ENCODE measurements around the gene TNS4. TPM values are rescaled to one million over a fixed set of nuclear protein-coding genes. Genes with fewer than 3 reads are reported as not detected.

Gene TNS4
- total RNA-seq, 1 donor from 2014 or later: not detected

GRCh38 chr17:40450175-40450574 lies 51.2 kb downstream of the TNS4 start:
- Mint-ChIP-seq H3K27me3 (ENCODE audit: insufficient read depth, low read depth) (peaks cover 2% of the 10 kb centered on the region), H3K36me3 (peaks cover 7% of the 10 kb centered on the region), H3K9me3 (no peaks in the 10 kb centered on the region), H3K4me3 (no peak overlapping the region), H3K4me1 (peaks cover 15% of the 10 kb centered on the region), H3K27ac (no peak overlapping the region)
- Histone ChIP-seq H3K27me3 (no peaks in the 10 kb centered on the region), H4K20me1 (ENCODE audit: low read depth) (no peaks in the 10 kb centered on the region), H3K9me3 (ENCODE audit: low read depth) (no peaks in the 10 kb centered on the region), H3K4me1 (peaks cover 4% of the 10 kb centered on the region), H2AFZ (replicated peaks) (no peak overlapping the region), H3K4me2 (no peak overlapping the region), H3K27ac (no peak overlapping the region), H3K36me3 (no peaks in the 10 kb centered on the region), H3F3A (ENCODE audit: low read depth) (peaks cover 2% of the 10 kb centered on the region), H3K4me3 (no peak overlapping the region), H3K9ac (no peak overlapping the region), H3K79me2 (ENCODE audit: low read depth) (peaks cover 3% of the 10 kb centered on the region)
- DNase-seq (ENCODE audit: low spot score): peak; percentile 49
- TF ChIP-seq EZH2 (IDR thresholded peaks at IDR 0.05): no peak
- TF ChIP-seq, protein P1, sequence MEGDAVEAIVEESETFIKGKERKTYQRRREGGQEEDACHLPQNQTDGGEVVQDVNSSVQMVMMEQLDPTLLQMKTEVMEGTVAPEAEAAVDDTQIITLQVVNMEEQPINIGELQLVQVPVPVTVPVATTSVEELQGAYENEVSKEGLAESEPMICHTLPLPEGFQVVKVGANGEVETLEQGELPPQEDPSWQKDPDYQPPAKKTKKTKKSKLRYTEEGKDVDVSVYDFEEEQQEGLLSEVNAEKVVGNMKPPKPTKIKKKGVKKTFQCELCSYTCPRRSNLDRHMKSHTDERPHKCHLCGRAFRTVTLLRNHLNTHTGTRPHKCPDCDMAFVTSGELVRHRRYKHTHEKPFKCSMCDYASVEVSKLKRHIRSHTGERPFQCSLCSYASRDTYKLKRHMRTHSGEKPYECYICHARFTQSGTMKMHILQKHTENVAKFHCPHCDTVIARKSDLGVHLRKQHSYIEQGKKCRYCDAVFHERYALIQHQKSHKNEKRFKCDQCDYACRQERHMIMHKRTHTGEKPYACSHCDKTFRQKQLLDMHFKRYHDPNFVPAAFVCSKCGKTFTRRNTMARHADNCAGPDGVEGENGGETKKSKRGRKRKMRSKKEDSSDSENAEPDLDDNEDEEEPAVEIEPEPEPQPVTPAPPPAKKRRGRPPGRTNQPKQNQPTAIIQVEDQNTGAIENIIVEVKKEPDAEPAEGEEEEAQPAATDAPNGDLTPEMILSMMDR (IDR thresholded peaks at IDR 0.05): peak; percentile 57

GRCh38 chr17:40448639-40449261 lies 52.7 kb downstream of the TNS4 start:
- Mint-ChIP-seq H3K4me3 (no peak overlapping the region), H3K9me3 (no peaks in the 10 kb centered on the region), H3K27me3 (ENCODE audit: insufficient read depth, low read depth) (peaks cover 7% of the 10 kb centered on the region), H3K36me3 (peaks cover 2% of the 10 kb centered on the region), H3K4me1 (peaks cover 27% of the 10 kb centered on the region), H3K27ac (no peak overlapping the region)
- no peaks in the 10 kb centered on the region for H3K27me3 ChIP-seq
- no peak for DNase-seq (ENCODE audit: low spot score)
- H3F3A ChIP-seq (ENCODE audit: low read depth): peaks cover 9% of the 10 kb centered on the region
- H3K9ac ChIP-seq: no peak overlapping the region
- no peak overlapping the region for H3K27ac ChIP-seq
- H3K36me3 ChIP-seq: no peaks in the 10 kb centered on the region
- H4K20me1 ChIP-seq (ENCODE audit: low read depth): no peaks in the 10 kb centered on the region
- no peak overlapping the region for H2AFZ ChIP-seq (replicated peaks)
- peaks cover 6% of the 10 kb centered on the region for H3K79me2 ChIP-seq (ENCODE audit: low read depth)
- H3K4me3 ChIP-seq: no peak overlapping the region
- H3K4me1 ChIP-seq: peaks cover 10% of the 10 kb centered on the region
- TF ChIP-seq, protein P1 (IDR thresholded peaks at IDR 0.05): no peak
- no peak for TF ChIP-seq EZH2phosphoT487 (IDR thresholded peaks at IDR 0.05)
- no peak for TF ChIP-seq EZH2 (IDR thresholded peaks at IDR 0.05)
- no peak overlapping the region for H3K4me2 ChIP-seq
- H3K9me3 ChIP-seq (ENCODE audit: low read depth): no peaks in the 10 kb centered on the region

- Mint-ChIP-seq H3K4me3 (no peak overlapping the region), H3K4me1 (peaks cover 27% of the 10 kb centered on the region), H3K27me3 (ENCODE audit: insufficient read depth, low read depth) (peaks cover 5% of the 10 kb centered on the region), H3K36me3 (peaks cover 2% of the 10 kb centered on the region), H3K9me3 (no peaks in the 10 kb centered on the region), H3K27ac (no peak overlapping the region)
- Histone ChIP-seq H3K27ac (no peak overlapping the region), H3K4me1 (peaks cover 10% of the 10 kb centered on the region), H3K27me3 (no peaks in the 10 kb centered on the region), H3K36me3 (no peaks in the 10 kb centered on the region), H4K20me1 (ENCODE audit: low read depth) (no peaks in the 10 kb centered on the region), H3F3A (ENCODE audit: low read depth) (peaks cover 9% of the 10 kb centered on the region), H3K9me3 (ENCODE audit: low read depth) (no peaks in the 10 kb centered on the region), H3K4me3 (no peak overlapping the region), H3K9ac (no peak overlapping the region), H3K79me2 (ENCODE audit: low read depth) (peaks cover 6% of the 10 kb centered on the region), H2AFZ (replicated peaks) (no peak overlapping the region), H3K4me2 (no peak overlapping the region)
- TF ChIP-seq EZH2 (IDR thresholded peaks at IDR 0.05) (no peak), EZH2phosphoT487 (IDR thresholded peaks at IDR 0.05) (no peak)
- TF ChIP-seq, protein P1 (IDR thresholded peaks at IDR 0.05): no peak
- DNase-seq (ENCODE audit: low spot score): no peak
Observed at GRCh38 chr17:40448213-40448638, 53.2 kb downstream of the TNS4 start.
